GM21737 (cell line): ENCODE data around the gene ATP9A.
"Not testable (repeated sequence)": the region's sequence is repeated elsewhere in the genome, so short reads cannot be mapped to it uniquely, and the experiment has no call there.

Experiments used
- ATAC-seq: cut with Tn5 transposase; IDR thresholded peaks from one replicate; pipeline ENCODE4 v1.9.1; 2021; ENCODE audit warnings: mild to moderate bottlenecking, moderate library complexity; ENCODE audit not compliant: unreplicated experiment

Gene ATP9A

GRCh38 chr20:51792960-51793359, 24.8 kb upstream of the ATP9A start:
- no peak for ATAC-seq

DNA sequence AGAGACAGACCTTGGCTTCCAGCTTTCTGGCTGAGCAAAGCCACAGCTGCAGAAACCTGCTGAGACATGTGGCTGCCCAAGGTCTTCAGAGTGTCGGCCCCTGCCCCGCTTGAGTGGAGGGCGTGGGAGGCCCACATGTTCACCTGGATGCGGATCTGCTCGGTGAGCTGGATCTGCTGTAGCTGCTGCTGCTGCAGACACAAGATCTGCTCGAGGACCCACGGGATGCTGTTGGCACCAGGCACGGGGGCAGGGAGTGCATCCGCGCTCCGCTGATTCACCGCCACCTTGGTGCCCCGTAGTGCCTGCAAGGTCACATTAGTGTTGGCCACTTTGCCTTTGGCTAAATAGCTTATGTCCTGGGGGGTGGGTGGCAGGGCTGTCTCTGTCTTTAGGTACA, 23.4 kb upstream of the ATP9A start:
- no peak for ATAC-seq

GRCh38 chr20:51790256-51790655, 22.1 kb upstream of the ATP9A start:
- ATAC-seq = no peak

DNA sequence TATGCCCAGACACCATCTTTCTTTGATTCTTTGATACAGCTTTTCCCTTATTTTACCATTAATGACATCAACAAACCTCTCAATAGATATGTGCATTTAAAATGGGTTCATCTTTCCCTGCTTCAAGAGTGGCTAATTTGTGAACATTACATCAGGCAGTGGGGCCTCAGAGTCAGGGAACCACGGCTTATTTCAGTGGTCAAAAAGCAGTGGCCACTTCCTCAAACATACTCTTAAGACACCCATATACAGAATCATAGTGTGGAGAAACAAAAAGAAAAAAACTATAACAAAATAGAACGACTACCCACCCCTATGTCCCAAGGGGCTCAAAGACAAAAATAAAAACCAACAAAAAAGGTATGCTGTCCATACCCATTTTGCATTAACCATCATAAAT, 21.2 kb upstream of the ATP9A start:
- no peak for ATAC-seq

DNA sequence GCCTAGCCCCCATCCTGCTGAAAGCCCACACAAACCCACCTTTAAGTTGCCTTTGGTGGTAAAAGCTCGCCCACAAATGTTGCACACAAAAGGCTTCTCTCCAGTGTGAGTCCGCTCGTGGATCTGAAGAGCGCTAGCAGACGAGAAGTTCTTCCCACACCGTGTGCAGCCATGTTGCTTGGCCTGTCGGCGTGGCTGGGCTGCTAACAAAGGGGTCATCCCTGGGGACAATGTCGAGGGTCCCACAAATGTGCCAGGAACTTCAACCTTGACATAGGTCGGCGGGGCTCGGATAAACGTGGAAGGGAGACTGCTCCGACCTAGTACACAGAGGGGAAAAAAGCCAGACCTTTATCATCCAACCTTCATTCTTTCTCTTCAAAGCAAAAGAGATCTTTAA, 20.6 kb upstream of the ATP9A start:
- no peak for ATAC-seq

GRCh38 chr20:51784299-51784698, 16.1 kb upstream of the ATP9A start:
- ATAC-seq = no peak

GRCh38 chr20:51778229-51778759, 10.1 kb upstream of the ATP9A start:
- not testable (repeated sequence) for ATAC-seq

GRCh38 chr20:51775241-51775640, 7.1 kb upstream of the ATP9A start:
- no peak for ATAC-seq

DNA sequence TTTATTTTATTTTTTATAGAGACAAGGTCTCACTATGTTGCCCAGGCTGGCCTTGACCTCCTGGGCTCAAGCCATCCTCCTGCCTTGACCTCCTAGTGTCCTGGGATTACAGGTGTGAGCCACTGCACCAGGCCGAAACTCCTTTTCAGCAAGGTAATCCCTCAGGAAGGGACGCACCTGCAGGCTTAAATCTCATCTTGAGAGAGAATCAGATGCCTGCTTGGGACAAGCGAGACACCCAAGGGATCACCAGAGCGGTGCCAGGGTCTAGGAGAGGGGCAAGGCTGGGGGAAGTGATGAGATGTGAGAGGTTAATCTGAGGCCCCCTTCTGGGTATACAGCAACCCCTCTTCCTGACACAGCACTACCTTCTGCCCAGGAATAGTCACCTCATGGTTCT, 4.0 kb upstream of the ATP9A start:
- no peak for ATAC-seq

- ATAC-seq = no peak
These were observed 1.9 kb upstream of the ATP9A start for GRCh38 chr20:51769976-51770615.

GRCh38 chr20:51768759-51769517, 748 bp upstream of the ATP9A start:
- no peak for ATAC-seq

DNA sequence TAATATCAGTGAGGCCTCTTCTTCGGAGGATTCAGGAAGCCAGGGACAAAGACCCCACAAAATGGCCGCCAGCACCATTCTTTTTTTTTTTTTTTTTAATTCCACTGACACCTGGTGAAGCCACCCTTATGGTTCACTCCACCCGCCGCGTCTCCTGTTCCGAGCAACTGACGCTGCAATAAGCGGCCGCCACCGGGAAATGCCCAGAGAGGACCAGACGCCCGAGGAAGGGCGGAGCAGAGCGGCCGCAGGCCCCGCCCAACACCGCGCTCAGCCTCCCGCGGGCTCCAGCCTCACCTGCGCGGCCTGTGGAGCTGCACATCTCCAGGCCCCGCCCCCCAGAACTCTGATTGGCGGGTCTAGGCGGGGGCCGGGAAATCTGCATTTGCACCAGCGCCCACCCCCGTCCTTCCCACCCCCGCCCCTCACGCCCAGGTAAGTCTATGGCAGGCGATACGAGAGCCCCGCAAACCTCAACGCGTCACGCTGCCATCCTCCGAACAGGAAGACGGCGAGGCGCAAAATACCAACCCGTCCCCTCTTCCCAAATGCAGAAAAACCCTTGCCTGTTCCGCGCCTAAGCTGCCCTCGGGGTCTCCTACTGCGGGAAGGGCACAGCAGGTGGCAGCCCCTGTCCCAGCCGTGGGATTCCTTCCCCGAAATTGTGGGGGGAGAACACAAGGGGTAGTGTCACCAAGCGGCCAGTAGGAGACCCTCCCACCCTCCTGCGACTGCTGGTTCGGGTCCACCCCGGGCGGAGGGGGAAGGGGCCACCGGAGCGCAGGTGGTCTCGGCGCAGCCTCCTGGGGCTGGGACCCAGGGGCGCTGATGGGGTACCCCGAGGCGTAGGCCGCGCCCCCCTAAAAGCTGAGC, 960 bp downstream of the ATP9A start:
- ATAC-seq = no peak

GRCh38 chr20:51765381-51765780, 2.8 kb downstream of the ATP9A start:
- not testable (repeated sequence) for ATAC-seq

DNA sequence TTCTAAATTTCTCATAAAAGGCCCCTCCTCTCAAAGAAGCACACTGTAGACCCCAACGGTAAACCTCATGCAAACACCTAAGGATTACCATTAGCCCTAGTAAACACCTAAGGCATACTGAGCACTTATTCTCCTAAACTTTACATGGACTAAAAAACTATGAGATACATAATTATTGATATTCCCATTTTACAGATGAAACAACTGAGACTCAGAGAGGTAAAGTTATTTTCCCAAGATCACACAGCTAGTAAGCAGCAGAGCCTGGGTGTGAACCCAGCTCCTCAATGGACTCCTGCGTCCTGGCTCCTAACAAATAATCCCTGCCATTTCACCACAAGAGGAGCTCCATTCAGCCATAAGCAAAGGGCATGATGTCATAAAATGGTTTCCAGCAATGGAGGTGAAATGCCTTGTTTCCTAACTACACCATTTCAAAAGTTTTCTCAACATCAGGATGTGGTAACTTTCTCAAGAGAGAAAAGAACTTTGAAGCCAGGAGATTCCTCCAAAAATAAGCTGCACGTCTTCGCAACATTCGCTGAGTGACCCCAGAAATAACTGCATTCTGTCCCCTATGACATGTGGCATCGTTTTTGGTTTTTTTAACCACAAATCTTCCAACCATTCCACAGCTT, 4.1 kb downstream of the ATP9A start:
- ATAC-seq = no peak

DNA sequence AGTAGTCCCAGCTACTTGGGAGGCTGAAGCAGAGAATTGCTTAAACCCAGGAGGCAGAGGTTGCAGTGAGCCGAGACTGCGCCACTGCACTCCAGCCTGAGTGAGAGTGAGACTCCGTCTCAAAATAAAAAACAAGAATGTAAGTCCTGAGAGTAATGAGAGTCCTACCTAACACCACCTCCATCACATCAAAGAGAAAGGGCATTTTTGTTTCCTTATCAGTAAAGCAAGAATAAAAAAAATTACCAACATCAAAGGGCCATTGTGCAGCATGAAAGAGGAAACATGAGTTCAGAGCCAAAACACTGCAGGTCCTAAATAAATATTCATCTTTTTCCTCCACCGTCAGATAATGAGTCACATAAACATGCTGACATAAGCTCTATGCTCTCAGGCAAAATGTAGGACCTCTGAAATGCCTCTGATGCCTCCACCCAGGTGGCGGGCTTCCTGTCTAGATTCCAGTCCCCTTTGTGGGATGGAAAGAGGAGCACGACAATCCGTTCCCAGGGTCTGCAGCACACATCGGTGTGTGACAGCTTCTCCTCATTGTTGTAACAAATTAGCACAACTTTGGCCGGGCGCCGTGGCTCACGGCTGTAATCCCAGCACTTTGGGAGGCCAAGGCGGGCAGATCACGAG, 7.2 kb downstream of the ATP9A start:
- no peak for ATAC-seq

DNA sequence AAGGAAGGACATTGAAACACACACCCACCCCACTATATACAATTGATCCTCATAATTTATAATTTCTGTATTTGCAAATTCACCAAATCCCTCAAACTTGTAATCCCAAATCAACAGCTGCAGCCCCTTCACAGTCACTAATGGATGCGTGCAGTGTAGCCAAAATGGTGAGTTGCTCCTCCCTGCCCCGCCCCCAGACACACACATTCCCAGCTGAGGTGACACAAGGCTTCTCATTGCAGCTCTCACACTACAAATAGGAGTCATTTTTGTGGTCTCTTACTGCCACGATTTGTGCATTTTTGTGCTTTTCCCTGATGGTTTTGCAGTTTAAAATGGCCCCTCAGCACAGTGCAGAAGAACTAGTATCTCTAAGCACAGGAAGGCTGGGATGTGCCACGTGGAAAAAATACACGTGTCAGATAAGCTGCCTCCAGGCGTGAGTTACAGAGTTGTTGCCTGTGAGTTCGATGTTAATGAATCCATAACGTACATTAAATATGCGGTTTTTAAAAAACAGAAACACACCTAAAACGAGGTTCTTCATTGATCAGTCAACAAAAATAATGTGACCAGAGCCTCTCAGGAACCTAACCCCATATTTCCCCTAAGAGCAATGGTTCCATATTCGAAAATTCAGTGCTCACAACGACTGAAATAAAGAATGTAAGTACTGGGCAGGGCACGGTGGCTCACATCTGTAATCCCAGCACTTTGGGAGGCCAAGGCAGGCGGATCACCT, 8.2 kb downstream of the ATP9A start:
- no peak for ATAC-seq

DNA sequence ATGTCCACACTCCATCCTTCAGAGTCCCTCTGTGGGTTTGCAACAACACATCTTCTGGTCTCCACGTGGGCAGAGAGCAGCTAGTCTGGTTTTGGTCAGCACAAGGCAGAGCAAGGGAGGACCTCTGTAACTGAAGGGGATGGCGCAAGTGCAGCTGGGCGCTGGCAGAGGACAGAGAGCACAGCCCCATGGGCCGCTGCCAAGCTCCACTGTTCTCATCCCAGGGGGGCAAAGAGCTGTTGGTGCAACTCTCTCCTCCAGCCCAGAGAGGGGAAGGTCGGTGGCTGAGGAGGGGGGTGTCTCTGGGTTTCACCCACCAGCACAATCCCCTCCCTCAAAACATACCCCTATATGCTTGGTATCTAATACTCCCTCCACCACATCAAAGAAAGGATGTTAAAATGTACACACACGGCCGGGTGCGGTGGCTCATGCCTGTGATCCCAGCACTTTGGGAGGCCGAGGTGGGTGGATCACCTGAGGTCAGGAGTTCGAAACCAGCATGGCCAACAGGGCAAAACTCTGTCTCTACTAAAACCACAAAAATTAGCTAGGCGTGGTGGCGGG, 9.1 kb downstream of the ATP9A start:
- ATAC-seq = no peak

DNA sequence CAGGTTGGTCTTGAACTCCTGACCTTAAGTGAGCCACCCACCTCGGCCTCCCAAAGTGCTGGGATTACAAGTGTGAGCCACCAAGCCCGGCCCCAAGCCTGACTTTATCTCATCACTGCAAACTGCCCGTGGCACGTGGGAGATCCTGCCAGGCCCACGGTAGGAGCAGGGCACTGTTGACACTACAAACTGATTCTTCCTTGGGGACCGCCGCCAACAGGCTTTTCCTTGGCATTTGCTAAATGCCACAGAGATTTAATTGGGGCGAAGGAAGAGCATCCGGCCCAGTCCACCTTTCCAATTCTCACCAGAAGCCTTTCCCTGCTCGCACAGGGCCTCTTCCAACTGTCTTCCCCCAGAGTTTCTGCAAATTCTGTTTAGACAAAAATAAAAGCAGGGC, 11.0 kb downstream of the ATP9A start:
- ATAC-seq = no peak

DNA sequence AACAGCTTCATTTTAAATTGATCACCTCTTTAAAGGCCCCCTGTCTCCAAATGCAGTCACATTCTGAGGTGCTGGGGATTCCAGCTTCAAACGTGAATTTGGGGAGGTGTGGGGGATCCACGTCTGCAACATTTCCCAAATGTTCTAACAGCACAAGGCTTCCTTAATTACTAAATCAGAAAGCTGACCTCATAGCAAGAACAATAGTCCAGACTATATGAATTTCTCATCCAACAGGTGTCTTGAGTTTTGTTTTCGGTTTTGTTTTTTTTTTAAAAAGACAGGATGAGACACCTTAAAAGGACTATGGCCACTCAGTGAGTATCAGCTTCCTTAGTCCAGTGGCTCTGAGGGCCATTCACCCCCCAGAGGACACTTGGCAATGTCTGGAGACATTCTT, 11.5 kb downstream of the ATP9A start:
- ATAC-seq = no peak
